RPMI7951 (cell line): ENCODE data around the gene HERPUD1. TPM values are rescaled to one million over a fixed set of nuclear protein-coding genes. Genes with fewer than 3 reads are reported as not detected.
"Not testable (repeated sequence)": the region's sequence is repeated elsewhere in the genome, so short reads cannot be mapped to it uniquely, and the experiment has no call there.

Experiments used
- DNase-seq: peaks from one replicate; pipeline ENCODE4 v3.0.0-alpha.2; 2012; ENCODE audit warnings: low read depth
- total RNA-seq: library from RNA; depleted of rRNA; stranded (reverse); fragments of >200 nt; shearing (Covaris generic); gene quantifications from 2 replicates; pipeline ENCODE4 v1.2.3, GENCODE V29; 2014

The HERPUD1 gene
- total RNA-seq, 1 experiment from 2014 or later: 98.9 TPM

DNA sequence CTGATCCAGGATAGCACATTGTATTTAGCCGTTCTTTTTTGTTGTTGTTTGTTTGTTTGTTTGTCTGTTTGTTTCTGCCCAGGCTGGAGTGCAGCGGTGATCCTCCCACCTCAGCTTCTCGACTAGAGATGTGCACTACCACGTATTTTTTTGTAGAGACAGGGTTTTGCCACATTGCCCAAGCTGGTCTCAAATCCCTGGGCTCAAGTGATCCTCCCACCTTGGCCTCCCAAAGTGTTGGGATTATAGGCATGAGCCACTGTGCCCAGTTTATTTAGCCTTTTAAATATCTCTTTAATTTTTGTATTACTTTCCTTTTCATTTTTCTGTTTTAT, 48.2 kb downstream of the HERPUD1 start:
- no peak for DNase-seq

GRCh38 chr16:56980792-56981724, 49.1 kb downstream of the HERPUD1 start:
- DNase-seq: no peak

- DNase-seq: no peak
Observed at GRCh38 chr16:56981729-56982271, 49.9 kb downstream of the HERPUD1 start.

DNA sequence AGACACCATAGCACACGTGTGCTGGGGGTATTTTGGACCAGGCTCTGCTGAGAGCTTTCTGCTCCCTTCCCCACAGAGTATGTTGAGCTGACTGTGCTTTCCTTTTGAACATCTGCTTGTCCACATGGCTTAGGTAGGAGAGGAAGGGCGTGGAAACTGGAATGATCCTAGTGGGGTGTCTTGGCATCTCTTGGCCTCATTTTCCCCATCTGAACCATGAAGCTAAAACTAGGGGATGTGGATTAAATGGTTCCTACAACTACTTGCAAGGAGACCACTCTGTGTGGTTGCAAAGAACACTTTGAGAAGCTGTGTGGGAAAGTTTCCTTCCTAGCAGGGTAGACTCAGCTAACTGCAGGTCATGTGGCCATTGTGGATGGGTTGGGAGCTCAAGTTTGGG, 50.8 kb downstream of the HERPUD1 start:
- no peak for DNase-seq

DNA sequence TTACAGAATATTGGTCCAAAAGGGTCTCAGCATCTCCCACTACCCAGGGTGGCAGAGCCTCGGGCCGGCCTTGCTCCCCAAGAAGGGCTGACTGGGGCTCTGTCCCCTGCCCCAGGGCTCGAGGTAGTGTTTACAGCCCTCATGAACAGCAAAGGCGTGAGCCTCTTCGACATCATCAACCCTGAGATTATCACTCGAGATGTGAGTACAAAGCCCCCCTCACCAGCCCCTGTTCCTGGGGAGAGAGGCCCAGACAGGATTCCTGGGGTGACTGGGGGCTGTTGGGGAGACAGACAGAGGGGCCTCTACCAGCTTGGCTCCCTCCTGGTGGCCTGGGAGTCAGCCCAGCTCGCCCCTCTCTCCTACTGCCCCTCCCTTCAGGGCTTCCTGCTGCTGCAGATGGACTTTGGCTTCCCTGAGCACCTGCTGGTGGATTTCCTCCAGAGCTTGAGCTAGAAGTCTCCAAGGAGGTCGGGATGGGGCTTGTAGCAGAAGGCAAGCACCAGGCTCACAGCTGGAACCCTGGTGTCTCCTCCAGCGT, 51.3 kb downstream of the HERPUD1 start:
- no peak for DNase-seq

- DNase-seq: no peak
Observed at GRCh38 chr16:56984639-56985038, 52.7 kb downstream of the HERPUD1 start.

DNA sequence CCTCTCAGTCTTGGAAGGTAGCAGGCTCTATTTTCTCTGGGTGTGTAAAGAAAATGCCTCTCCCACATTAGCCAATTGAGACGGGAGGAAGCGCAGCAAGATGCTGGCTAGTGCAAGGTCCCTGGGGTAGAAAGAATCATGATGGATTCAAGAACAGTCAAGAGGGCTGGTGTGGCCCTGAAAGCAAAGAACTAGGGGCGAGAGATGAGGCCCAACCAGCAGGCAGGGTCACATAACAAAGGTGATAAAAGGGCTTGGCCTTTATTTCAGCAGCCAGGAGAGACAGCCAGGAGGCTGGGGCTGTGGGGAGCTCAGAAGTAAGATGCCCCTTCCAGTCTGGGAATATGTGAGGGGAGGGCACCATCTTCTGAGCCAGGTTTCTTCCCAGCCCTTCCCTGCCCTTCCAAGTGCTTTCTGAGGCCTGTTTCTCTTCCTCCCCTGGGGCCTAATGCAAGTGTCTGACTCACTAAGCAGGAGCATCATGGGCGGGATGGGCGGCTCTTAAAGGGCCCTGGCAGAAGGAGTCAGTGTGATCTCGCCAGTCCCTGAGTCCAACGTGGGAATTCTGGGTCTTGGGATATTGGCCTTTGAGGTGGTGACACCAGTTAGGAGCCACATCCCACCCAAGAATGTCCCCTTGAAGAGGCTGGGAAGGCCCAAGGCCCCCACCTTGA, 53.5 kb downstream of the HERPUD1 start:
- DNase-seq: peak; percentile 87

DNA sequence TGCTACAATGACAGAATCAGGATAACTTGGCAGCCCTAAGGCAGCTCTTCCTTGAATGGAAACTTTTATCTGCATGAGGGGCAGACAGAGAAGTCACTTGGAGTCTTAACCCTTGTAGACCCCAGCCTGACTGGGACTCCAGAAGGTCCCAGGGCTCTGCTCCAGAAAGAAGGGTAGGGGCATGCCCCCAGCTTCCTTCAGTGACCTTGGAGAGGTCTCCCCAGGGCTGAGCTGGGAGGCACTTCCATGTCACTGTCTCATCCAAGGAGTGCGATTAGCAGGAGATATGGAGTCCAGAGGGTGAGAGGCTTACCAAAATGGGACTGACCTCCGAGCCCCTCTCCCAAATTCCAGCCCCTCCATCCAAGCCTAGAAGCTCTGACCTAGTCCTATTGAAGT, 54.0 kb downstream of the HERPUD1 start:
- DNase-seq: no peak

DNA sequence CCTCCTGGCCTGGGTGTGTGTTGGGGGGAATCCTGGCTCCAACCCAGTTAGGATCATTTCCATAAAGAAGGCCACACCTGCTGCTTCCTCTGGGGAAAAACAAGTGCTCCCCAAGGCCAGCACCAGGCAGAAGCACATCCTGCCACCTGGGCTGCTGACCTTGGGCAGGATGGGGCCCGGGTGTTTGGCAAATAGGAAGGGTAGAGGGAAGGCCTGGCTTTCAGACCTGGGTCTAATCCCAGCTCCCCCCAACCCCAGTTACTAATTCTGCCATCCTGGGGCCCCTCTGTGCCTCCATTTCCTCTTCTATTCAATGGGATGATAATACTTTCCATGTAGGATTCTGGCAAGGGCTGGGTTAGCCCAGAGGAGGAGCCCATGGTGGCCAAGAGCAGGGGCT, 54.4 kb downstream of the HERPUD1 start:
- no peak for DNase-seq

GRCh38 chr16:56986908-56987307, 55.0 kb downstream of the HERPUD1 start:
- not testable (repeated sequence) for DNase-seq

DNA sequence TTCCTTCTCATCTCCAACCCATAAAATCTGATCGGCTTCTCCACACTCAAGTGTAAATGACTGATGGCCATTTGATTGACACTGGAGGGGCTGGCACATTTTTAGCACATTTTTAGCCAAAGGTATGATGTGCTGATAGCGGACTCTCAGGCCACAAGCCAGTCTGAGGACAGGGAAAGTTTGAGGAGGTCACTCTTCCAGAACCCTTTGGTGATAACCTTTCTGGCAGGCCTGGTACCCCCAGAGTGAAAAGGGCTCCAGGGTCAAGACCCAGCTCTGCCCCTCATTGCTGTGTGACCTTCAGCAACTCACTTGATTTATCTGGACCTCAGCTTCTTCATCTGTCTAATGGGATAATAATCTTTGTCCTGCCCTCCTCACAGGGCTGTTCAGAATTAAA, 55.8 kb downstream of the HERPUD1 start:
- DNase-seq: no peak

GRCh38 chr16:56988161-56988947, 56.4 kb downstream of the HERPUD1 start:
- DNase-seq: no peak

- peak; percentile 87 for DNase-seq
Observed at GRCh38 chr16:56988948-56989945, 57.3 kb downstream of the HERPUD1 start, which contains the start of gene NLRC5. TSS of gene NLRC5 (plus strand) at chr16:56989557. CDS start at chr16:57020713, 31,156 bp downstream.

- no peak for DNase-seq
Observed at GRCh38 chr16:56989988-56990387, 58.0 kb downstream of the HERPUD1 start.

DNA sequence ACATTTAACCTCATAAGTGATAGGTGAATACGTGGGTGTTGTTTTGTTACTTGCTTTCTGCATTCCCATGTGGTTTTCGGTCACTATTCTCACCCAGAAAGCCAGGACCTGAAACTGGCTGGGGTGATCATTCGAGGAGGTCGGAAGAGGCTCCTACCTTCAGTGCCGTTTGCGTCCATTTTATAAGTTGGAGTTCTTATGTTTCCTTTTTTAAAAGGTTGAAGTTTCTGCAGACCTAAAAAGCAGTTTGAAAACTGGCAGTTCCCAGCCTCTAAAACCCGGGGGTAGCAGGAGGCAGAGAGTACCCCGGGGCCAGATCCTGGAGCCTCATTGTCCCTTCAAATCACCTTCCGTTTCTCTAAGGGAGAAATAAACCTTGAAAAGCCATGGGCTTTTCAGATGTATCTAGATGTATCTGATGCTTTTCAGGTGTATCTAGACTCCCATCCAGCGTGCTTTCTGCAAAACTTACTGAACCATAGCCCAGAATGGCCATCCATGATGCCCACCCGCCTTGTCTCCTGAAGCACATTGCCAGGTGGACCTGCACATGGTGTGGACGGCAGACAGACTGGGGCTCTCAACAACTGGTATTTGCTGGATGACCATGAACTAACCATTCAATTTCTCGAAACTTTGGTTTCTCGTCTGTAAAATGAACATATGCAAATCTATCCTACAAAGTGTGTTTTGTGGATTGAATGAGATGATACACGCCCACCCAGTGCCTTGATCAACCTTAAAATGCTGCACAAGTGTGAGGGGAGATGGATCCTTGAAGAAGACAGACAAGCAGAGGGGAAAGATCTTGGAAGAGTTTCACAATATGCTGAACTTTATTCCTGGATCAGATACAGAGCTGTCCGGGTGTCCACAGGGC, 58.7 kb downstream of the HERPUD1 start:
- DNase-seq: no peak

- DNase-seq: not testable (repeated sequence)
Observed at GRCh38 chr16:56992431-56992830, 60.5 kb downstream of the HERPUD1 start.

DNA sequence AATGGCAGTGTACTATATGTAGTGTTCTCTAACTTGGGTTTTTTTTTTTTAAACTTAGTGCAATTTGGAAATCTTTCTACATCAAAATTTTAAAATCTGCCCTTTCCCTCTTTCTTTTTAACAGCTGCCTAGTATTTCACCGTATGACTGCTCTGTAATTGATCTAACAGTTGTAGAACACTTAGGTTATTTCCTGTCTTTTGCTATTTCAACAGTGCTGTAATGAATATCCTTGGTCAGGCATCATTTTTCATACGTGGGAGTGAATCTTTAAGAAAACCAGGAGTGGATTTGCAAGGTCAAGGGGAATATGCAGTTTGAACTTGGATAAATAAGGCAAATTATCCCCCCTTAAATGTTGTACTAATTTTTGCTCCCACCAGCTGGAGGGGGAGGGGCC, 61.3 kb downstream of the HERPUD1 start:
- DNase-seq: no peak

DNA sequence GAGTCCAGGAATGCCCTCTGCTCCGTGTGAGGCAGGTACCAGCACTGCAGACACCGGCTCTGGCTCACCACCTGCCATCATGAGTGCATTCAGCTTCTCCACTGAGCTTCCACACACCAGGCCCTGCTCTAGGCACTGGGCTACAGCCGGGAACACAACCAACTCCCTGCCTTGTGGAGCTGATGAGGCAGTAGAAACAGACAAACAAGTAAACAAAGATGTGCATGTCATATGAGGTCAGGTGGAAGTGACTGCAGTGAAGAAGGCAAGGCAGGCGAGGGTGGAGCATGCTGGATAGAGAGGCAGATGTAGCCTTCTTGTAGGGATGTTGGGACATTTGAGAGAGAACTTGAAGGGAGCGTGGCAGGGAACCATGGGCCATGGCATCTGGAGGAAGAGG, 62.4 kb downstream of the HERPUD1 start:
- no peak for DNase-seq
